ENCODE data around the gene EFNA3. TPM values are rescaled to one million over a fixed set of nuclear protein-coding genes. Genes with fewer than 3 reads are reported as not detected.

Gene EFNA3
- total and polyA plus RNA-seq, 9 of the 15 experiments (the other 6 are each of a cell fraction or from before 2014, with no cell fraction given): 0.59 to 7.9 (median 4.7) TPM

- TF ChIP-seq HDAC6 (IDR thresholded peaks at IDR 0.05; ENCODE audit: low read depth, low read length) (no peak), GTF2E2 (tag; IDR thresholded peaks at IDR 0.05) (no peak), MED1 (CRISPR knock-in tag; IDR thresholded peaks at IDR 0.05; ENCODE audit: borderline replicate concordance) (no peak), IRF9 (tag; IDR thresholded peaks at IDR 0.05) (no peak), HDGF (IDR thresholded peaks at IDR 0.05) (no peak), RBM22 (IDR thresholded peaks at IDR 0.05; ENCODE audit: low read depth, low read length, poor library complexity, severe bottlenecking) (no peak), JUND (IDR thresholded peaks at IDR 0.05; ENCODE audit: borderline replicate concordance, low read depth, low read length) (peak; percentile 47; the same call in 1 of the 2 replicates), JUND (tag; IDR thresholded peaks at IDR 0.05; ENCODE audit: borderline replicate concordance, low read depth, low read length) (no peak; the same call in 2 of the 3 replicates), CHAMP1 (IDR thresholded peaks at IDR 0.05) (no peak), KLF16 (IDR thresholded peaks at IDR 0.05) (peak; percentile 61), REST (IDR thresholded peaks at IDR 0.05; ENCODE audit: borderline replicate concordance) (peak; percentile 93), REST (CRISPR knock-in tag; IDR thresholded peaks at IDR 0.05; ENCODE audit: low read depth) (no peak), GABPB1 (CRISPR knock-in tag; IDR thresholded peaks at IDR 0.05) (peak; percentile 57), TFAP4 (CRISPR knock-in tag; IDR thresholded peaks at IDR 0.05; ENCODE audit: borderline replicate concordance) (peak; percentile 51; the same call in 1 of the 2 replicates), MYC (IDR thresholded peaks at IDR 0.05; ENCODE audit: low read depth, low read length) (no peak), MYC (CRISPR knock-in tag; IDR thresholded peaks at IDR 0.05; ENCODE audit: borderline replicate concordance, low read depth) (no peak)
These were observed 15.8 kb upstream of the EFNA3 start (continued) for GRCh38 chr1:155062702-155063411.
